SK-N-SH (cell line): ENCODE measurements around the gene KLHL22. TPM values are rescaled to one million over a fixed set of nuclear protein-coding genes. Genes with fewer than 3 reads are reported as not detected.

ENCODE experiments used
- CTCF ChIA-PET: fragments of 300-600, 350-600 bp; formaldehyde crosslinking; extraction: SDS; loops from one replicate; lab custom pipeline; 2021; lab: Yijun Ruan, JAX
- POLR2A ChIA-PET: fragments of 350-600 bp; sonication (Branson Sonifier 250); formaldehyde crosslinking; extraction: SDS; loops from one replicate; lab custom pipeline; 2020; ENCODE audit warnings: antibody characterized with exemption, inconsistent platforms; lab: Yijun Ruan, JAX
- DNase-seq: peaks from one replicate; pipeline ENCODE4 v3.0.0; 2012
- H2AFZ ChIP-seq: fragments of 200-600 bp; sonication (generic); 2 replicates; pipeline ENCODE4 v1.8.1; 2016; ENCODE audit warnings: antibody characterized with exemption, mild to moderate bottlenecking, low read depth
- H3F3A ChIP-seq: fragments of 200-600 bp; sonication (generic); replicated peaks from 2 replicates; pipeline ENCODE3; 2016; ENCODE audit warnings: antibody characterized with exemption, mild to moderate bottlenecking; ENCODE audit not compliant: insufficient read depth
- H3K27ac ChIP-seq, 2 experiments: fragments of 200-500 bp in 1 of 2; fragments of 200-600 bp in 1 of 2; sonication (Bioruptor generic) in 1 of 2; sonication (generic), shearing (Covaris generic) in 1 of 2; 2 replicates each; pipeline versions ENCODE4 v1.5.1 to v1.6.1; 2014 to 2016; ENCODE audit warnings: low read depth in 2 of 2, inconsistent platforms in 1 of 2, low read length in 1 of 2, mild to moderate bottlenecking in 1 of 2, mixed read lengths in 1 of 2
- H3K27me3 ChIP-seq: fragments of 200-600 bp; sonication (generic), shearing (Covaris generic); 2 replicates; pipeline ENCODE4 v1.6.1; 2016; ENCODE audit warnings: mixed run types; ENCODE audit not compliant: insufficient read depth
- H3K36me3 ChIP-seq, 2 experiments: fragments of 200-500 bp in 1 of 2; fragments of 200-600 bp in 1 of 2; sonication (Bioruptor generic) in 1 of 2; sonication (generic) in 1 of 2; replicated peaks in 1 of 2; 2 replicates each; pipeline versions ENCODE3 to v1.5.1; 2014 to 2016; ENCODE audit warnings: low read length in 1 of 2, mild to moderate bottlenecking in 1 of 2; ENCODE audit not compliant: insufficient read depth in 2 of 2, control insufficient read depth in 1 of 2
- H3K4me1 ChIP-seq, 2 experiments: fragments of 200-500 bp in 1 of 2; fragments of 200-600 bp in 1 of 2; sonication (Bioruptor generic) in 1 of 2; sonication (generic), shearing (Covaris generic) in 1 of 2; 2 replicates each; pipeline versions ENCODE4 v1.5.1 to v1.6.1; 2014 to 2016; ENCODE audit warnings: low read depth in 1 of 2, low read length in 1 of 2, mixed run types in 1 of 2; ENCODE audit not compliant: insufficient read depth in 2 of 2, control insufficient read depth in 1 of 2
- H3K4me2 ChIP-seq: fragments of 200-600 bp; sonication (generic), shearing (Covaris generic); 2 replicates; pipeline ENCODE4 v1.6.1; 2017; ENCODE audit warnings: mixed run types
- H3K4me3 ChIP-seq, 2 experiments: fragments of 200-500 bp in 1 of 2; fragments of 200-600 bp in 1 of 2; sonication (Bioruptor generic) in 1 of 2; sonication (generic), shearing (Covaris generic) in 1 of 2; 2 replicates each; pipeline versions ENCODE4 v1.5.1 to v1.8.1; 2014 to 2016; ENCODE audit warnings: low read depth in 2 of 2, inconsistent platforms in 1 of 2, low read length in 1 of 2, mild to moderate bottlenecking in 1 of 2, mixed read lengths in 1 of 2, moderate library complexity in 1 of 2
- H3K79me2 ChIP-seq: fragments of 200-600 bp; sonication (generic); 2 replicates; pipeline ENCODE4 v1.8.1; 2017; ENCODE audit warnings: mild to moderate bottlenecking; ENCODE audit not compliant: insufficient read depth
- H3K9ac ChIP-seq: fragments of 200-600 bp; sonication (generic); 2 replicates; pipeline ENCODE4 v1.6.1; 2017; ENCODE audit warnings: mixed run types
- H3K9me2 ChIP-seq: fragments of 200-600 bp; sonication (generic); 2 replicates; pipeline ENCODE4 v1.6.1; 2017; ENCODE audit warnings: mixed run types
- H3K9me3 ChIP-seq: fragments of 200-600 bp; sonication (generic); 2 replicates; pipeline ENCODE4 v1.6.1; 2017; ENCODE audit warnings: mixed run types, mild to moderate bottlenecking, moderate library complexity
- H4K20me1 ChIP-seq: fragments of 200-600 bp; sonication (generic); 2 replicates; pipeline ENCODE4 v1.6.1; 2017; ENCODE audit warnings: mild to moderate bottlenecking, mixed run types; ENCODE audit not compliant: insufficient read depth
- FOSL2 ChIP-seq: IDR thresholded peaks from 2 replicates; pipeline ENCODE4 v1.4.0; 2012; ENCODE audit warnings: low read depth, mild to moderate bottlenecking, moderate library complexity, borderline replicate concordance
- FOXJ3 ChIP-seq: sonication (generic); formaldehyde crosslinking; IDR thresholded peaks from 2 replicates; pipeline ENCODE4 v1.5.1; 2020; ENCODE audit warnings: mild to moderate bottlenecking, missing genetic modification reagents
- JUND ChIP-seq: IDR thresholded peaks from 2 replicates; pipeline ENCODE4 v1.4.0; 2012
- MXI1 ChIP-seq: IDR thresholded peaks from 2 replicates; pipeline ENCODE4 v1.6.1; 2012; ENCODE audit warnings: mild to moderate bottlenecking, low read depth, low read length, improper control_type of control experiment
- NFIC ChIP-seq: IDR thresholded peaks from 2 replicates; pipeline ENCODE4 v1.4.0; 2012; ENCODE audit warnings: borderline replicate concordance
- NRF1 ChIP-seq: IDR thresholded peaks from 2 replicates; pipeline ENCODE4 v1.6.1; 2012; ENCODE audit warnings: low read depth, mild to moderate bottlenecking, low read length
- POLR2AphosphoS5 ChIP-seq: IDR thresholded peaks from 2 replicates; pipeline ENCODE4 v1.6.1; 2012; ENCODE audit warnings: low read depth, low read length
- RAD21 ChIP-seq: IDR thresholded peaks from 2 replicates; pipeline ENCODE4 v1.6.1; 2012; ENCODE audit warnings: mild to moderate bottlenecking, low read length
- RCOR1 ChIP-seq: fragments of 150-350 bp; IDR thresholded peaks from 2 replicates; pipeline ENCODE4 v1.6.1; 2017; ENCODE audit warnings: antibody characterized with exemption, low read length
- RFX5 ChIP-seq: IDR thresholded peaks from 2 replicates; pipeline ENCODE4 v1.6.1; 2012; ENCODE audit warnings: mild to moderate bottlenecking, improper control_type of control experiment, low read length
- TAF1 ChIP-seq: IDR thresholded peaks from 2 replicates; pipeline ENCODE4 v1.6.1; 2012; ENCODE audit warnings: low read depth, mild to moderate bottlenecking, low read length, moderate library complexity, borderline replicate concordance
- USF1 ChIP-seq: IDR thresholded peaks from 2 replicates; pipeline ENCODE4 v1.4.0; 2012; ENCODE audit warnings: low read depth, borderline replicate concordance
- YY1 ChIP-seq: IDR thresholded peaks from 2 replicates; pipeline ENCODE4 v1.4.0; 2012; ENCODE audit warnings: low read depth, mild to moderate bottlenecking
- ZBTB33 ChIP-seq: IDR thresholded peaks from 2 replicates; pipeline ENCODE4 v1.4.0; 2012; ENCODE audit warnings: low read depth, borderline replicate concordance
- WGBS: methylation state at CpG from one replicate; pipeline ENCODE4 v1.1.6; 2017; ENCODE audit warnings: low lambda C conversion rate; 5-methylcytosine and 5-hydroxymethylcytosine counted together
- polyA plus RNA-seq, 3 experiments: library from polyadenylated mRNA; depleted of rRNA; stranded (reverse); fragments of >200 nt; gene quantifications; 2 replicates each; pipeline ENCODE4 v1.2.3, GENCODE V29; 2012

Gene KLHL22
- polyA plus RNA-seq, 1 of the 3 experiments (the other 2 are of a cell fraction), result 26.5 TPM

GRCh38 chr22:20442485-20443284, 52.9 kb downstream of the KLHL22 start:
- TF ChIP-seq JUND (no peak), MXI1 (no peak), RAD21 (no peak), RCOR1 (no peak), ZBTB33 (no peak), YY1 (no peak), RFX5 (no peak), NRF1 (no peak), USF1 (no peak), FOSL2 (no peak), POLR2AphosphoS5 (no peak), TAF1 (no peak), FOXJ3 (no peak), NFIC (no peak)
- TF ChIP-seq, all 33 proteins: peak for 0
- Histone ChIP-seq H3K9me2 (no peaks in the 10 kb centered on the region), H3K9me3 (no peaks in the 10 kb centered on the region), H3K27me3 (no peaks in the 10 kb centered on the region), H3K4me1 (peaks cover 7 to 12% of the 10 kb centered on the region in 2 experiments; a peak in 2 of 4 replicates), H3K36me3 (peaks cover 7 to 9% of the 10 kb centered on the region in 2 experiments), H3F3A (peaks cover 7% of the 10 kb centered on the region), H4K20me1 (no peaks in the 10 kb centered on the region), H3K4me3 (no peak overlapping the region), H3K27ac (no peak overlapping the region), H3K4me2 (no peak overlapping the region), H3K79me2 (no peaks in the 10 kb centered on the region), H3K9ac (no peak overlapping the region), H2AFZ (no peak overlapping the region)
- ChIA-PET CTCF (no interaction called here), POLR2A (no interaction called here)
- no peak for DNase-seq
- WGBS, result 84% methylated on average over 7 of the region's 7 CpGs
